HG03280 (cell line): Measurements from ENCODE around the gene CCDC40.
"Not testable (repeated sequence)": the region's sequence is repeated elsewhere in the genome, so short reads cannot be mapped to it uniquely, and the experiment has no call there.

Experiments
- ATAC-seq: cut with Tn5 transposase; IDR thresholded peaks from one replicate; pipeline ENCODE4 v1.9.1; 2021; ENCODE audit warnings: mild to moderate bottlenecking, moderate library complexity; ENCODE audit not compliant: unreplicated experiment

CCDC40 gene

GRCh38 chr17:80035937-80036714 is at the start of gene CCDC40:
Gene CCDC40 (plus strand): TSS chr17:80036642. CDS start chr17:80036663, 21 bp downstream.
- ATAC-seq: peak; percentile 69

- ATAC-seq: no peak
Observed at GRCh38 chr17:79987187-79987934, 49.1 kb upstream of the CCDC40 start.

GRCh38 chr17:79987935-79988184 is 48.6 kb upstream of the CCDC40 start:
- no peak for ATAC-seq

GRCh38 chr17:79988185-79988971 is 48.1 kb upstream of the CCDC40 start:
- ATAC-seq: no peak

- no peak for ATAC-seq
Observed at GRCh38 chr17:79989106-79989835, 47.2 kb upstream of the CCDC40 start.

- ATAC-seq: no peak
Observed at GRCh38 chr17:79990051-79990592, 46.3 kb upstream of the CCDC40 start.

GRCh38 chr17:79990704-79991103 is 45.7 kb upstream of the CCDC40 start:
- ATAC-seq: no peak

- ATAC-seq: no peak
Observed at GRCh38 chr17:79991140-79991923, 45.1 kb upstream of the CCDC40 start.

GRCh38 chr17:79991924-79992648 is 44.4 kb upstream of the CCDC40 start:
- no peak for ATAC-seq

- ATAC-seq: no peak
Observed at GRCh38 chr17:79992649-79993389, 43.6 kb upstream of the CCDC40 start.

- no peak for ATAC-seq
Observed at GRCh38 chr17:79993390-79994227, 42.8 kb upstream of the CCDC40 start.

- ATAC-seq: not testable (repeated sequence)
Observed at GRCh38 chr17:79994228-79994569, 42.2 kb upstream of the CCDC40 start.

- no peak for ATAC-seq
Observed at GRCh38 chr17:79994602-79995001, 41.8 kb upstream of the CCDC40 start.

GRCh38 chr17:79995696-79996095 is 40.7 kb upstream of the CCDC40 start:
- no peak for ATAC-seq

- no peak for ATAC-seq
Observed at GRCh38 chr17:79996291-79996690, 40.2 kb upstream of the CCDC40 start.

- ATAC-seq: no peak
Observed at GRCh38 chr17:79997011-79997660, 39.3 kb upstream of the CCDC40 start.

GRCh38 chr17:80000136-80000535 is 36.3 kb upstream of the CCDC40 start:
- ATAC-seq: no peak
